Natural killer cell treated with Interleukin-12 subunit alpha and Interleukin-12 subunit beta and Interleukin-15 and Interleukin-18, amount 100 ng/mL, for 72 hours (primary cell): ENCODE results near the gene MEF2B. TPM values are rescaled to one million over a fixed set of nuclear protein-coding genes. Genes with fewer than 3 reads are reported as not detected.

Experiments
- ATAC-seq, 2 donors: fragments of 150-1000 bp; cut with Tn5 transposase in 1 of 2; sonication (Bioruptor Pico), chemical (Tn5 transposase) in 1 of 2; 2 replicates each; pipeline ENCODE4 v1.10.0; 2021
- DNase-seq: peaks from one replicate; pipeline ENCODE4 v3.0.0; 2022; ENCODE audit warnings: low spot score
- H3K27ac Mint-ChIP-seq, 2 donors: 1 replicate in 1 of 2; 2 replicates in 1 of 2; pipeline ENCODE4 v1.8.0; 2022; ENCODE audit warnings: mixed read lengths in 2 of 2, mild to moderate bottlenecking in 1 of 2, moderate library complexity in 1 of 2
- H3K27me3 Mint-ChIP-seq, 2 donors: 1 replicate in 1 of 2; 2 replicates in 1 of 2; pipeline ENCODE4 v1.8.0; 2022; ENCODE audit warnings: mixed read lengths in 2 of 2
- H3K36me3 Mint-ChIP-seq: one replicate; pipeline ENCODE4 v1.8.0; 2022; ENCODE audit warnings: mixed read lengths
- H3K4me1 Mint-ChIP-seq, 2 donors: 1 replicate in 1 of 2; 2 replicates in 1 of 2; pipeline ENCODE4 v1.8.0; 2022; ENCODE audit warnings: low read depth in 2 of 2, mixed read lengths in 2 of 2, mild to moderate bottlenecking in 1 of 2
- H3K4me3 Mint-ChIP-seq: one replicate; pipeline ENCODE4 v1.8.0; 2022; ENCODE audit warnings: mixed read lengths
- H3K9me3 Mint-ChIP-seq: 2 replicates; pipeline ENCODE4 v1.8.0; 2022; ENCODE audit warnings: mixed read lengths
- total RNA-seq, 2 donors: library from RNA; stranded (reverse); gene quantifications; one replicate each; pipeline ENCODE4 v1.2.3, GENCODE V29; 2022

MEF2B gene
- 1 to 10 TPM; 2.4 to 5.9 TPM for total RNA-seq

DNA sequence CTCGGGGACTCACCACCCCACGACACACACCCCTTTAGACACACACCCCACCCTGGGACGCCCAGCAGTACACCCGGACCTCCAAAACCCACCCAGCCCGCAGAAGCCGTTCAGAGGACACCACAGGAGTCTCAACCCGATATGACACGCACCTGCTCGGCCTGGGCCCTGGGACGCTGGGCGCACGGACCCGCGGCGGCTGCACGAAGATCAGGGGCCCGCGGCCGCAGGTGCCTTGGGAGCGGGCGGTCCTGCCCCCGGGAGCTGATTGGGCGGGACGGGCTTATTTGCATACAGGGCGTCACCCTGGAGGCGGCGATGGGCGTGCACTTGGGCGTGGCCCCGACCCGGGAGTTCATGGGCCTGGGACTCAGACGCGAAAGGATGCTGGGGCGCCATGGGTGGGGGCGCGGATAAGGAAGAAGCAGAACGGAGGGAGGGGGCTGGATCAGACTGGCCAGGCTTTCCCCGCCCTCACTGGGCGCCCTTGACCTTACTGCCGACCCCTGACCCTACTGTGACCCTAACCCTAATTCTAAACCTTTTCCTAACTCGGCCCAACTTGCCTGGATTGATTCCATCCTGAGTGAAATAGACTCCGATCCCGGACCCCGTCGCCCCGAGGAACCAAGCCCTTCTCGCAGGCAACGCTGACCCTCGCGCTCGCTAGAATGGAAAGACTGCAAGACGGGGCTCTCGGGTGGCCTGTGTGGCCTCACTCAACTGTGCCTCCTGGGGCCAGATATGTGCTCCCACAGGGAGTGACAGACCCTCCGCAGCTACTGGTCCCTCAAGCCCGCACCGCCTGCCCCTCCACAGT lies at the start of gene MEF2B:
TSS of gene MEF2B (minus strand) at position 211 of the 820 bp plus-strand sequence. CDS start 19,528 bp downstream, outside the sequence.
- H3K27ac Mint-ChIP-seq = no peak within 1 kb of the TSS
- peak; percentile 83 for DNase-seq

DNA sequence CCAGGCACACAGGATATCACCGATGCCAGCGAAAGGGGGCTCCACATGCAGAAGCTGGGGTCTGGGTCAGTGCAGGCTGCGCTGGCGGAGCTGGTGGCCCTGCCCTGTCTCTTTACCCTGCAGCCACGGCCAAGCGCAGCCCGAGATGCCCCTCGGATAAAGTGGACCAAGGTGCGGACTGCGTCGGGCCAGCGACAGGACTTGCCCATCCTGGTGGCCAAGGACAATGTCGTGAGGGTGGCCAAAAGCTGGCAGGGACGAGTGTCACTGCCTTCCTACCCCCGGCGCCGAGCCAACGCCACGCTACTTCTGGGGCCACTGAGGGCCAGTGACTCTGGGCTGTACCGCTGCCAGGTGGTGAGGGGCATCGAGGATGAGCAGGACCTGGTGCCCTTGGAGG lies 48.8 kb upstream of the MEF2B start:
- H3K4me1 Mint-ChIP-seq = peaks cover 3 to 6% of the 10 kb centered on the region in 2 donors
- DNase-seq (no peak), ATAC-seq (peak in 1 of 2 donors; percentile 20)
- no peaks in the 10 kb centered on the region for H3K36me3 Mint-ChIP-seq
- no peak overlapping the region for H3K27ac Mint-ChIP-seq
- no peak overlapping the region for H3K4me3 Mint-ChIP-seq
- no peaks in the 10 kb centered on the region for H3K9me3 Mint-ChIP-seq
- peaks cover 9 to 20% of the 10 kb centered on the region in 2 donors for H3K27me3 Mint-ChIP-seq

More for the DNA sequence above, at the start of gene MEF2B:
- Mint-ChIP-seq H3K9me3 (no peaks in the 10 kb centered on the region), H3K4me1 (peaks cover 16 to 19% of the 10 kb centered on the region in 2 donors), H3K4me3 (peak within 1 kb of the TSS; percentile 23), H3K27me3 (peaks cover 0 to 6% of the 10 kb centered on the region in 2 donors), H3K36me3 (no peaks in the 10 kb centered on the region)
- ATAC-seq = peak; percentile 91 to 95

DNA sequence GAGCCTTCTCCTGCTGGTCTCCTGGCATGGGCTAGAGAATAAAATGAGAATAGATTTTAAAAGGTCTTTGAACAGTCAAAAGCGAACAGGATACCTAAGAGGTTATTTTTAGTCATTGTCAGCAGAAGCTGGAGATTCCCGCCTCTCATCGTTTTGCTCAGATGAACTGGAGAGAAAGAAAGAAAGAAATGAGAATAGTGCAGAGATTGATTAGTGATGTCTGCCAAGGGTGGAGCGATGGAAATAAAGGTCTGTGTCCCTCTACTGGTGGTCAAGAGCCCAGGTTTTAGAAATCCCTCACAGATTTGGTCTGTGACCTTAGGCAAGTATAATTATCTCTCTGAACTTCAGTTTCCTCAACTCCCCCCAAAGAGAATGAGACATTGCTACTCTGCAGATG lies 47.0 kb upstream of the MEF2B start:
- peaks cover 18 to 30% of the 10 kb centered on the region in 2 donors for H3K27me3 Mint-ChIP-seq
- no peaks in the 10 kb centered on the region for H3K36me3 Mint-ChIP-seq
- no peaks in the 10 kb centered on the region for H3K9me3 Mint-ChIP-seq
- peaks cover 8 to 10% of the 10 kb centered on the region in 2 donors for H3K4me1 Mint-ChIP-seq
- DNase-seq (no peak), ATAC-seq (no peak)
- H3K27ac Mint-ChIP-seq = no peak overlapping the region
- no peak overlapping the region for H3K4me3 Mint-ChIP-seq

- Mint-ChIP-seq H3K9me3 (no peaks in the 10 kb centered on the region), H3K4me1 (peaks cover 8 to 10% of the 10 kb centered on the region in 2 donors), H3K4me3 (no peak overlapping the region), H3K27me3 (peaks cover 18 to 34% of the 10 kb centered on the region in 2 donors), H3K36me3 (no peaks in the 10 kb centered on the region), H3K27ac (no peak overlapping the region)
- no peak for DNase-seq
- ATAC-seq = no peak
Observed at GRCh38 chr19:19215792-19216191, 45.7 kb upstream of the MEF2B start.

- H3K27me3 Mint-ChIP-seq = peaks cover 18 to 39% of the 10 kb centered on the region in 2 donors
- no peaks in the 10 kb centered on the region for H3K36me3 Mint-ChIP-seq
- peak overlapping the region in 1 of 2 donors; percentile 14 for H3K27ac Mint-ChIP-seq
- no peaks in the 10 kb centered on the region for H3K9me3 Mint-ChIP-seq
- DNase-seq (no peak), ATAC-seq (no peak)
- H3K4me1 Mint-ChIP-seq = peaks cover 8 to 10% of the 10 kb centered on the region in 2 donors
- H3K4me3 Mint-ChIP-seq = no peak overlapping the region
Observed at GRCh38 chr19:19214892-19215291, 44.8 kb upstream of the MEF2B start.

GRCh38 chr19:19214159-19214490 lies 44.1 kb upstream of the MEF2B start:
- no peaks in the 10 kb centered on the region for H3K9me3 Mint-ChIP-seq
- DNase-seq (no peak), ATAC-seq (no peak)
- no peak overlapping the region for H3K4me3 Mint-ChIP-seq
- peaks cover 8 to 10% of the 10 kb centered on the region in 2 donors for H3K4me1 Mint-ChIP-seq
- H3K27ac Mint-ChIP-seq = peak overlapping the region in 1 of 2 donors; percentile 14
- peaks cover 18 to 39% of the 10 kb centered on the region in 2 donors for H3K27me3 Mint-ChIP-seq
- H3K36me3 Mint-ChIP-seq = no peaks in the 10 kb centered on the region

DNA sequence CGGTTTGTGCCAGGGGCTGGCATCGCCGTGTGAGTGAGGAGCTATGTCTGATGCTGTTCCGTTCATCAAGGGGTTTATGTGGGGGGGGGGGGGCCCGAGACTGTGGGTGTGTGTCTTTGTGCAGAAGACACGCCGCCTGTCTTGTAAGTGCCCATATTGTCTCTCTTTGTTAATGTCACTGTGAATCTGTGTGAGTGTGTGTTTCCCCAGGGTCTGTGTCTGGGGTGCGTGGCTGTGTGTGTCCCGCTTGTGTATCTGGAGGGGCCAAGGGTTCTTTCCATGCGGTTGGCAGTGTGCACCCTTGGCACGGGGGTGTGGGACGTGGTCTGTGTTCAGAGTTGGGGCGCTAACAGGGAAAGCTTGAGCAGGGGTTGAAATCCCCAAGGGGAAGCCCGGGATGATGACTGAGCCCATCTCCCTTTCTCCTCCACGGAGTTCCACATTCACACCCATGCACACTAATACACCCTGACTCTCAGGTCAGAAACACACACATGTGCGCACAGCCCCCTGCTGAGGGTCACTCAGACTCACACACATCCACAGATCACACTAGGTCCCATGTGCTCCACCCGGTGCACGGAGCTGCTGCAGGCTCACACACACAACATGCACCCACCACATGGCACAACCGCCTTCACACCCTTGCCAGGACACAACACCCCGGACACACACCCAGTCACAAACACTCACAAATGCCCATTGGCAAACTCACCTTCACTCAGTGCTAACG lies 43.5 kb upstream of the MEF2B start:
- no peak overlapping the region for H3K4me3 Mint-ChIP-seq
- H3K36me3 Mint-ChIP-seq = no peaks in the 10 kb centered on the region
- no peak for DNase-seq
- peaks cover 18 to 37% of the 10 kb centered on the region in 2 donors for H3K27me3 Mint-ChIP-seq
- no peak for ATAC-seq
- H3K27ac Mint-ChIP-seq = peak overlapping the region in 1 of 2 donors; percentile 14
- peaks cover 8 to 10% of the 10 kb centered on the region in 2 donors for H3K4me1 Mint-ChIP-seq
- H3K9me3 Mint-ChIP-seq = no peaks in the 10 kb centered on the region

DNA sequence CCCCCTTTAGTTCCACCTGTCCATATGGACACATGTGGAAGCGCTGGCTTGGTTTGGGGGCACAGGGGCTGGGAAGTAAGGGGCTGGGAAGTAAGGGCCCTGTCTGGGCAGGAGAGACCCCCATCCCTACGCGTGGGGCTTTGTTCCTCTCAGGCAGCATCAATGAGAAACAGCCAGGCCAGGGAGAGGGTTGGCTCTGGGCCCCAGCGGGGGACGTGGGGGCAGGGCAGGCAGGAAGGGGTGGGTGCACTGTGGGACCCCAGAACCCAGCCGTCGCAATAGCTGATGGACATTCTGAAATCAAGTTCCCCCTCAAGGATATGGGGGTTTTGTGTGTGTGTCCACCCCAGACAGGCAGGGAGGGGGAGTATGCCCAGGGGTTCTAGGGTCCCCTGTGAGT lies 42.9 kb upstream of the MEF2B start:
- Mint-ChIP-seq H3K4me3 (no peak overlapping the region), H3K4me1 (peaks cover 9 to 10% of the 10 kb centered on the region in 2 donors), H3K36me3 (no peaks in the 10 kb centered on the region), H3K27me3 (peaks cover 18 to 37% of the 10 kb centered on the region in 2 donors), H3K9me3 (no peaks in the 10 kb centered on the region), H3K27ac (no peak overlapping the region)
- ATAC-seq = no peak
- no peak for DNase-seq

GRCh38 chr19:19211499-19212420 lies 41.7 kb upstream of the MEF2B start, which contains the start of gene NCAN:
NCAN (plus strand) TSS chr19:19211958; CDS start chr19:19216954, 4,996 bp downstream.
- H3K36me3 Mint-ChIP-seq = no peaks in the 10 kb centered on the region
- peaks cover 18 to 32% of the 10 kb centered on the region in 2 donors for H3K27me3 Mint-ChIP-seq
- peaks cover 20 to 22% of the 10 kb centered on the region in 2 donors for H3K4me1 Mint-ChIP-seq
- no peaks in the 10 kb centered on the region for H3K9me3 Mint-ChIP-seq
- no peak within 1 kb of the TSS for H3K4me3 Mint-ChIP-seq
- ATAC-seq = no peak
- DNase-seq = no peak
- no peak within 1 kb of the TSS for H3K27ac Mint-ChIP-seq

GRCh38 chr19:19209372-19209771 lies 39.3 kb upstream of the MEF2B start:
- no peak overlapping the region for H3K4me3 Mint-ChIP-seq
- H3K27me3 Mint-ChIP-seq = peaks cover 14 to 23% of the 10 kb centered on the region in 2 donors
- H3K27ac Mint-ChIP-seq = no peak overlapping the region
- no peaks in the 10 kb centered on the region for H3K36me3 Mint-ChIP-seq
- H3K4me1 Mint-ChIP-seq = peaks cover 22 to 23% of the 10 kb centered on the region in 2 donors
- ATAC-seq (no peak), DNase-seq (no peak)
- no peaks in the 10 kb centered on the region for H3K9me3 Mint-ChIP-seq

DNA sequence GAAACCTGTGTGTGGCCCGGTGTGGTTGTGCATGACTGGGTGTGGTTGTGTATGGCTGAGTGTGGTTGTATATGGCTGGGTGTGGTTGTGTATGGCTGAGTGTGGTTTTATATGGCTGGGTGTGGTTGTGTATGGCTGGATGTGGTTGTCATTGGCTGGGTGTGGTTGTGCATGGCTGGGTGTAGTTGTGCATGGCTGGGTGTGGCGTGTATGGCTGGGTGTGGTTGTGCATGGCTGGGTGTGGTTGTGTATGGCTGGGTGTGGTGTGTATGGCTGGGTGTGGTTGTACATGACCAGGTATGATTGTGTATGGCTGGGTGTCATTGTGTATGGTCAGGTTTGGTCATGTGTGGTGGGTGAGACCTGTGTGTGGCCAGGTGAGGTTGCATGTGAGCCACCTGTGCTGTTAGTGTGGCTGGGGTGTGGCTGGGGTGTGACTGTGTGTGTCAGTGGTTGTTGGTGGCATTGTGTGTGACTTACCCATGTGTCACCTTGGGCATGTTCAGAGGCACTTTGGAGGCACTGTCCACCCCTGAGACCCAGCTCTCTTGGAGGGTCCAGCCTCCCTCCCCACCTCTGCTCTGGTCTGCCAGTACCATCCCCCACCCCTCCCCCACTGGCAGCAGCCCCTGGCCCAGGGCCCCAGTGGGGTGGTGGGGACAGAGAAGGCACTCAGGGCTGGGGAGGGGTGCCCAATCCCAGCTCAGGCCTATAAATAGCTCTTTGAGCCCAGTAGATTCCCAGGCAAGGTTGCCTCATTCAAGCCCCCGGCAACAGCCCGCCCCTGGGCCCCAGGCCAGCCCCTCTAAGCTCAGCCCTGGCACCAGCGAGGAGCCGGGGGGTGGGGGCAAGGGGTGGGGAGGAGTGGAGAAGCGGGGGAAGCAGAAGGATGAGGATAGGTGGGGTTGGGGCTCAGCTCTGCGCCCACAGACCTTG lies 37.8 kb upstream of the MEF2B start:
- DNase-seq (no peak), ATAC-seq (no peak)
- Mint-ChIP-seq H3K4me1 (peaks cover 16 to 19% of the 10 kb centered on the region in 2 donors), H3K36me3 (no peaks in the 10 kb centered on the region), H3K27me3 (peaks cover 0 to 11% of the 10 kb centered on the region in 2 donors), H3K27ac (peak overlapping the region in 1 of 2 donors; percentile 13), H3K4me3 (no peak overlapping the region), H3K9me3 (no peaks in the 10 kb centered on the region)

- DNase-seq = no peak
- Mint-ChIP-seq H3K27me3 (peaks cover 0 to 9% of the 10 kb centered on the region in 2 donors), H3K9me3 (no peaks in the 10 kb centered on the region), H3K4me1 (peaks cover 19 to 21% of the 10 kb centered on the region in 2 donors), H3K4me3 (peak overlapping the region; percentile 29), H3K27ac (no peak overlapping the region), H3K36me3 (no peaks in the 10 kb centered on the region)
- no peak for ATAC-seq
Observed at GRCh38 chr19:19206938-19207337, 36.9 kb upstream of the MEF2B start.
